Gastroesophageal sphincter (tissue), 3 donors: ENCODE results near the gene MTA3.

Experiments
- CTCF ChIP-seq, 4 experiments: fragments of 200-600 bp in 2 of 4; fragments of 450-650 bp in 2 of 4; sonication (generic) in 1 of 4; IDR thresholded peaks; one replicate each; pipeline ENCODE4 v1.5.1; 2017 to 2019; ENCODE audit warnings: antibody characterized with exemption in 4 of 4, mild to moderate bottlenecking in 2 of 4, moderate library complexity in 2 of 4
- EP300 ChIP-seq: sonication (generic); formaldehyde crosslinking; IDR thresholded peaks from one replicate; pipeline ENCODE4 v1.6.1; 2017; ENCODE audit warnings: antibody characterized with exemption, mild to moderate bottlenecking
- POLR2A ChIP-seq, 2 donors: fragments of 450-650 bp; IDR thresholded peaks; one replicate each; pipeline ENCODE4 v1.6.1; 2017; ENCODE audit warnings: antibody characterized with exemption in 2 of 2, mild to moderate bottlenecking in 2 of 2, moderate library complexity in 1 of 2
- POLR2AphosphoS5 ChIP-seq: sonication (generic); formaldehyde crosslinking; IDR thresholded peaks from one replicate; pipeline ENCODE4 v1.6.1; 2017; ENCODE audit warnings: antibody characterized with exemption

DNA sequence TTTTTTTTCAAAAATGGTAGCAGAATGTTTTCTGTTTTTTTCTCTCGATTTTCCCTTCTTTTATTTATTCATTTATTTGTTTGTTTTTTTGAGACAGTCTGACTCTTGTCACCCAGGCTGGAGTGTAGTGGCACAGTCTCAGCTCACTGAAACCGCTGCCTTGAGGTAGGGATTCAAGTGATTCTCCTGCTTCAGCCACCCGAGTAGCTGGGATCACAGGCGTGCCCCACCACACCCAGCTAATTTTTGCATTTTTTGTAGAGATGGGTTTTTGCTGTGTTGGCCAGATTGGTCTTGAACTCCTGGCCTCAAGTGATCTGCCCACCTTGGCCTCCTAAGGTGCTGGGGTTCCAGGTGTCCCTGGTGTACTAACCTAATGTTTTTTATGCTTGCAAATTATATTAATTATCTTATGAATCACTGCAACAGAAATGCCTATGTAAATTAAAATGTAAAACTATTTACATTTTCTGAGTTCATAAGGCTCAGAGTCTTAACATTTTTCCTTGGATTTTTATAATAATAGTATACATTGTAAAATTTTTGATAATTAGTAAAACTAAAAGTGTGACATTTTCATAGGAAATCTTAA, 19.2 kb downstream of the MTA3 start:
- TF ChIP-seq CTCF (IDR thresholded peaks at IDR 0.05) (no peak), POLR2AphosphoS5 (no peak), POLR2A (IDR thresholded peaks at IDR 0.05) (no peak), EP300 (no peak)
